Muscle of leg (tissue), 11 donors: Measurements from ENCODE around the gene TFPI. TPM values are rescaled to one million over a fixed set of nuclear protein-coding genes. Genes with fewer than 3 reads are reported as not detected.
"Not testable (repeated sequence)": the region's sequence is repeated elsewhere in the genome, so short reads cannot be mapped to it uniquely, and the experiment has no call there.

Source experiments
- DNase-seq: peaks from one replicate; pipeline ENCODE4 v3.0.0; 2013
- H3K27ac ChIP-seq: one replicate; pipeline ENCODE4 v1.5.1; 2013; ENCODE audit warnings: mild to moderate bottlenecking, low read length, control low read depth
- H3K27me3 ChIP-seq: one replicate; pipeline ENCODE4 v1.6.1; 2013; ENCODE audit warnings: low read length; ENCODE audit not compliant: control insufficient read depth, insufficient read depth
- H3K36me3 ChIP-seq: one replicate; pipeline ENCODE4 v1.6.1; 2013; ENCODE audit warnings: low read length; ENCODE audit not compliant: control insufficient read depth, insufficient read depth
- H3K4me1 ChIP-seq: one replicate; pipeline ENCODE4 v1.6.1; 2013; ENCODE audit warnings: low read length; ENCODE audit not compliant: control insufficient read depth, insufficient read depth
- H3K4me3 ChIP-seq: one replicate; pipeline ENCODE4 v1.5.1; 2013; ENCODE audit warnings: low read length, control low read depth
- H3K9me3 ChIP-seq: replicated peaks from 2 replicates; pipeline ENCODE4 v1.6.1; 2013; ENCODE audit warnings: low read depth, low read length; ENCODE audit not compliant: control insufficient read depth
- WGBS: methylation state at CpG from one replicate; pipeline ENCODE4 v1.1.5; 2013; ENCODE audit warnings: missing lambda C conversion rate; ENCODE audit not compliant: insufficient coverage; 5-methylcytosine and 5-hydroxymethylcytosine counted together
- polyA plus RNA-seq, 8 donors: library from polyadenylated mRNA; unstranded; fragments of 120-200 nt; gene quantifications; one replicate each; pipeline versions ENCODE4 v1.2.1 to v1.2.3, GENCODE V29; 2013; ENCODE audit warnings: inconsistent platforms in 1 of 8, low replicate concordance in 1 of 8; ENCODE audit not compliant: insufficient read length in 8 of 8, insufficient read depth in 1 of 8
- total RNA-seq: library from RNA; stranded (reverse); fragments of 120-200 nt; gene quantifications from one replicate; pipeline ENCODE4 v1.2.4, GENCODE V29; 2013

The TFPI gene
- total and polyA plus RNA-seq, 9 donors: 36.3 to 74.0 (median 52.1) TPM

- Histone ChIP-seq H3K4me3 (no peak overlapping the region), H3K27ac (no peak overlapping the region)
- DNase-seq: no peak
Observed at GRCh38 chr2:187546762-187547333, 7.4 kb downstream of the TFPI start.

DNA sequence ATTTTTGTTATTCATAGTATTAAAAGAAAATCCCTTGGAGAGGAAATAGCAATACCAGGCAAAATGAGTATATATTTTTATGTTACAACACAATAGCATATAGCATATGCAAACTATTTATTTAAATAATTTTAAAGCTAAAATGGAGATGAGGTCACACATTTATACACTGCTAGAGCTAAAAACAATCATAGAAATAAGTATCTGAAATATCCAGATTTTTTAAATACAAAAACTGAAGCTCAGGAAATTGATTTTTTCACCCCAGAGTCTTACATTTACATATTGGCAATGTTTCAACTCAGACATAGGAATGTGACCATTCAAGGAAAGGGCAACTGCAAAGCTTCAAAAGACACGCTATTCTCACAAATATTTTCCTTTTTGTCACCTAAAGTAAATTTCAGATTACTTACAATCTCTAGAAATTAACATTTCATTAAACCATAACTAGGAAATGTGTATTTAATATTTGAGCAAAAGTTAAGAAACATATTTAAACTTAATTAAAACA lies 8.9 kb downstream of the TFPI start:
- H3K27ac ChIP-seq: no peak overlapping the region
- H3K9me3 ChIP-seq: no peaks in the 10 kb centered on the region
- no peaks in the 10 kb centered on the region for H3K36me3 ChIP-seq
- no peaks in the 10 kb centered on the region for H3K27me3 ChIP-seq
- H3K4me1 ChIP-seq: peaks cover 4% of the 10 kb centered on the region
- WGBS: no CpG with 5 or more reads among the region's 1 CpG
- DNase-seq: no peak
- H3K4me3 ChIP-seq: no peak overlapping the region

More at GRCh38 chr2:187546762-187547333, 7.4 kb downstream of the TFPI start:
- WGBS: no CpG with 5 or more reads among the region's 1 CpG
- Histone ChIP-seq H3K9me3 (no peaks in the 10 kb centered on the region), H3K27me3 (no peaks in the 10 kb centered on the region), H3K36me3 (no peaks in the 10 kb centered on the region), H3K4me1 (peaks cover 2% of the 10 kb centered on the region)

DNA sequence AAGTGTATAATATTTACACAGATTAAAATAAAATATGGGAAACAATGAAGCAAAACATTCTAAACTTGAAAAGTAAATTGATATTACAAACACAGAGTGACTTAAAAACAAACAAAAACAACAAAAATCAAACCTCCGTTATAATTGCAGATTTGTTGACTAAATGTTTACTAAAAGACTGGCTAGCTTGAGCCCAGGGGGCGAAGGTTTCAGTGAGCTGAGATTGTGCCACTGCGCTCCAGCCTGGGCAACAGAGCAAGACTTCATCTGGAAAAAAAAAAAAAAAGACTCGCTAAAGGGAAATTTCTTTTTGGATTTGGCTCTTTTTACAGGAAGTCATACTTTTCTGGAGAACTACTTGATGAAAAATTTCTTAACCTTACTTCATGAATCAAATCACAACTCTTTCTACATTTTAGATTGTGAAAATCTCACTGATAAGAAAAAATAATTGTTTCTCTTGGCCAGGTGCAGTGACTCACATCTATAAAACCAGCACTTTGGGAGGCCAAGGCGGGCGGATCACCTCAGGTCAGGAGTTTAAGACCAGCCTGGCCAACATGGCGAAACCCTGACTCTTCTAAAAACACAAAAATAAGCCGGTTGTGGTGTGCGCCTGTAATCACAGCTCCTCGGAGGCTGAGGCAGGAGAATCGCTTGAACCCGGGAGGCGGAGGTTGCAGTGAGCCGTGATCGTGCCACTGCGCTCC lies 9.7 kb downstream of the TFPI start:
- Histone ChIP-seq H3K27me3 (no peaks in the 10 kb centered on the region), H3K4me1 (peaks cover 4% of the 10 kb centered on the region), H3K36me3 (no peaks in the 10 kb centered on the region), H3K4me3 (no peak overlapping the region), H3K9me3 (no peaks in the 10 kb centered on the region), H3K27ac (no peak overlapping the region)
- 89% methylated on average over 9 of the region's 16 CpGs for WGBS
- DNase-seq: no peak

- peaks cover 4% of the 10 kb centered on the region for H3K4me1 ChIP-seq
- DNase-seq: no peak
- H3K9me3 ChIP-seq: no peaks in the 10 kb centered on the region
- H3K36me3 ChIP-seq: no peaks in the 10 kb centered on the region
- H3K27ac ChIP-seq: no peak overlapping the region
- no peaks in the 10 kb centered on the region for H3K27me3 ChIP-seq
- no peak overlapping the region for H3K4me3 ChIP-seq
Observed at GRCh38 chr2:187543488-187543887, 10.7 kb downstream of the TFPI start.

DNA sequence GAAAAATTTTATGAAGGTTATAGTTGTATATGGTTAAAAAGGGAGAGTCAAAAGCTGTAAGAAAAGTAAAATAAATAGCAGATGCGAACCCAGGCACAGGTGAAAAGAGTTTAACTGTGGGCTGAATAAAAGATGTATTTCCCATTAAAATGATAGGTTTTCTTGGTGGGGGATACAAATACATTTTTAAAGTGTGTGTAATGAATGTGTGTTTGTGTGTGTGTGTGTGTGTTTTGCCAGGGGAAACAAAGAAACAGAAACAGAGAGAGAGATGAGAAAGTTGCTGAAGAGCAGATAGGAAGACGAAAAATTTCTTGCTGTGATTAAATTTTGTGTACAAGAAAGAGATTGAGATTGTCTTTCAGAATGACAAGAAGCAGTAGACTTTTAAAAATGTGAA lies 12.1 kb downstream of the TFPI start:
- H3K4me3 ChIP-seq: no peak overlapping the region
- no peaks in the 10 kb centered on the region for H3K36me3 ChIP-seq

DNA sequence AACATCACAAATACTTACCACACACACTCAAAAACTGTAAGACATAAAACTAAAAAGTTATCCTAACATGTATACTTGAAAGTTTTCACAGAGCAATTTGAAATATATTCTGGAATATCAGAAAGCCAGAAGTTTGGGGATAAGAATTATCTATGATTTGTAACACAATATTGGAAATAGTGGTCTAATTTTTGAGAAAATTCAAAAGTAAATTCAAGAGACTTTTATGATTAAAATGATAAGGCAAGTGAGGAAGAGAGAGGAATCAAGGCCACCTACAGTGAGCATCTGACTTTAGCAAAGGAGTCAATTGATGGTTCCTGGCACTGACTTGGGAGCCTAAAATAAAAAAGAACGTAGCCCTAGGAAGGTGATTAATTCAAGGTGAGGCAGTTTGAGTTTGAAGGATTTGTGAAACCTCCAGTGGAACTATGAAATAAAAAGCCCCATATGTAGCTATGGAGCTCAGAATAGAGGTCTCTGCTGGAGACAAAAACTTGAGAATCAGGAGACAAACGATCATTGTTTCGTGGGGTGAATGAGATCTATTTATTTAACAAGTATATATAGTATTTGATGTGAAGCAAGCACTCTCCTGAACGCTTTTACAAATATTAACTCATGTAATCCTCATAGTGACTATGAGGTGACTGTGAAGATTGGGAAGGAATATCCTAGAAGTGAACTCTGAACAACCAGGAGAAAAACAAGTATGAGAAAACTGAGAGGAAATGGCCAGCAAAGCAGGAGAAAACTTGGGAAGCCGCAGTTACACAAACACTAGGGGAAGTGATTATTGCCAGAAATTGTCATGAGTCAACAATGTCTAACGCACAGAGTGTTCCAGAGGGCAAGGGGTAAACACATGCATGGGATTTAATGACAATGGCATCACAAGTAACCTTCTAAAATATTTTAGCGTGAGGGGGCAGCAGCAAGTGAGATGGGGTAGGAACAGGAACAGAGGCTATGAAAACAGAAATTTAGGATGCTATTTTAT lies 12.8 kb downstream of the TFPI start:
- DNase-seq: peak; percentile 60
- Histone ChIP-seq H3K9me3 (peaks cover 4% of the 10 kb centered on the region), H3K4me3 (no peak overlapping the region), H3K36me3 (no peaks in the 10 kb centered on the region), H3K4me1 (peaks cover 2% of the 10 kb centered on the region), H3K27me3 (no peaks in the 10 kb centered on the region), H3K27ac (peak overlapping the region; percentile 55)
- WGBS: 40% methylated on average over 3 of the region's 7 CpGs

More for the DNA sequence above, 12.1 kb downstream of the TFPI start:
- 88% methylated on average over 2 of the region's 2 CpGs for WGBS
- no peak for DNase-seq
- no peaks in the 10 kb centered on the region for H3K27me3 ChIP-seq
- peaks cover 4% of the 10 kb centered on the region for H3K4me1 ChIP-seq
- H3K27ac ChIP-seq: no peak overlapping the region
- H3K9me3 ChIP-seq: peaks cover 3% of the 10 kb centered on the region

GRCh38 chr2:187538222-187538621 lies 16.0 kb downstream of the TFPI start:
- WGBS: no CpG with 5 or more reads among the region's 2 CpGs

DNA sequence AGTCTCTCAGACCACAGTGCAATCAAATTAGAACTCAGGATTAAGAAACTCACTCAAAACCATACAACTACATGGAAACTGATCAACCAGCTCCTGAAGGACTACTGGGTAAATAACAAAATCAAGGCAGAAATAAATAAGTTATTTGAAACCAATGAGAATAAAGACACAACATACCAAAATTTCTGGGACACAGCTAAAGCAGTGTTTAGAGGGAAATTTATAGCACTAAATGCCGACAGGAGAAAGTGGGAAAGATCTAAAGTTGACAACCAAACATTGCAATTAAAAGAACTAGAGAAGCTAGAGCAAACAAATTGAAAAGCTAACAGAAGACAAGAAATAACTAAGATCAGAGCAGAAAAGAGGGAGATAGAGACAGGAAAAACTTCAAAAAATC lies 18.9 kb downstream of the TFPI start:
- WGBS: no CpG with 5 or more reads among the region's 1 CpG
- not testable (repeated sequence) for H3K36me3 ChIP-seq, DNase-seq, H3K9me3 ChIP-seq, H3K4me1 ChIP-seq, H3K27me3 ChIP-seq, H3K27ac ChIP-seq, H3K4me3 ChIP-seq

More at GRCh38 chr2:187538222-187538621, 16.0 kb downstream of the TFPI start:
- H3K9me3 ChIP-seq, H3K27ac ChIP-seq, H3K4me1 ChIP-seq, DNase-seq, H3K27me3 ChIP-seq, H3K36me3 ChIP-seq, H3K4me3 ChIP-seq: not testable (repeated sequence)

- Histone ChIP-seq H3K27ac (no peak overlapping the region), H3K27me3 (no peaks in the 10 kb centered on the region), H3K9me3 (peaks cover 4% of the 10 kb centered on the region), H3K4me1 (no peaks in the 10 kb centered on the region), H3K4me3 (no peak overlapping the region), H3K36me3 (no peaks in the 10 kb centered on the region)
- no peak for DNase-seq
- WGBS: 91% methylated on average over 11 of the region's 14 CpGs
Observed at GRCh38 chr2:187532333-187533120, 21.7 kb downstream of the TFPI start.
